H9 (cell line): ENCODE measurements around the gene MPHOSPH8. TPM values are rescaled to one million over a fixed set of nuclear protein-coding genes. Genes with fewer than 3 reads are reported as not detected.
A peak's percentile ranks its signal among the peaks of the same experiment; 100 is the strongest.

Experiments used
- DNase-seq: peaks from one replicate; pipeline ENCODE4 v3.0.0-alpha.2; 2017
- H2AFZ ChIP-seq: one replicate; pipeline ENCODE4 v1.6.1; 2013; ENCODE audit warnings: mild to moderate bottlenecking, low read length, control low read depth, moderate library complexity
- H2AK5ac ChIP-seq: 2 replicates; pipeline ENCODE4 v1.6.1; 2013; ENCODE audit warnings: low read length, control low read depth, mixed read lengths; ENCODE audit not compliant: insufficient read length
- H2BK120ac ChIP-seq: one replicate; pipeline ENCODE4 v1.6.1; 2013; ENCODE audit warnings: low read depth, mild to moderate bottlenecking, low read length, control low read depth, inconsistent platforms; ENCODE audit not compliant: poor library complexity, severe bottlenecking
- H2BK12ac ChIP-seq: 2 replicates; pipeline ENCODE4 v1.6.1; 2013; ENCODE audit warnings: low read length, control low read depth, mixed read lengths, low read depth; ENCODE audit not compliant: insufficient read length
- H2BK15ac ChIP-seq: 2 replicates; pipeline ENCODE4 v1.6.1; 2013; ENCODE audit warnings: low read depth, low read length, control low read depth
- H2BK20ac ChIP-seq: one replicate; pipeline ENCODE4 v1.6.1; 2013; ENCODE audit warnings: low read depth, mild to moderate bottlenecking, low read length, control low read depth, inconsistent platforms; ENCODE audit not compliant: poor library complexity, severe bottlenecking
- H2BK5ac ChIP-seq: 2 replicates; pipeline ENCODE4 v1.6.1; 2013; ENCODE audit warnings: low read length, control low read depth, mixed read lengths; ENCODE audit not compliant: insufficient read length
- H3K14ac ChIP-seq: 2 replicates; pipeline ENCODE4 v1.6.1; 2013; ENCODE audit warnings: low read length, control low read depth; ENCODE audit not compliant: insufficient read depth
- H3K18ac ChIP-seq: 2 replicates; pipeline ENCODE4 v1.6.1; 2013; ENCODE audit warnings: low read depth, mild to moderate bottlenecking, mixed read lengths, low read length, control low read depth; ENCODE audit not compliant: insufficient read length
- H3K23ac ChIP-seq: 2 replicates; pipeline ENCODE4 v1.6.1; 2013; ENCODE audit warnings: low read length, control low read depth, mixed read lengths, low read depth; ENCODE audit not compliant: insufficient read length
- H3K23me2 ChIP-seq: 2 replicates; pipeline ENCODE4 v1.6.1; 2013; ENCODE audit warnings: low read depth, mild to moderate bottlenecking, mixed read lengths, low read length, control low read depth; ENCODE audit not compliant: insufficient read length, poor library complexity, severe bottlenecking
- H3K27ac ChIP-seq: 2 replicates; pipeline ENCODE4 v1.5.1; 2013; ENCODE audit warnings: low read length, control low read depth, mixed read lengths, low read depth; ENCODE audit not compliant: insufficient read length
- H3K27me3 ChIP-seq: 2 replicates; pipeline ENCODE4 v1.6.1; 2013; ENCODE audit warnings: low read length, control low read depth, inconsistent platforms; ENCODE audit not compliant: insufficient read depth
- H3K4ac ChIP-seq: 2 replicates; pipeline ENCODE4 v1.6.1; 2013; ENCODE audit warnings: low read depth, mild to moderate bottlenecking, control low read depth, inconsistent platforms, low read length, moderate library complexity
- H3K4me1 ChIP-seq: 2 replicates; pipeline ENCODE4 v1.6.1; 2013; ENCODE audit warnings: low read length, control low read depth, inconsistent platforms; ENCODE audit not compliant: insufficient read depth
- H3K4me2 ChIP-seq: 2 replicates; pipeline ENCODE4 v1.6.1; 2013; ENCODE audit warnings: low read length, control low read depth, mixed read lengths; ENCODE audit not compliant: insufficient read length, insufficient read depth
- H3K56ac ChIP-seq: 2 replicates; pipeline ENCODE4 v1.6.1; 2013; ENCODE audit warnings: low read depth, mild to moderate bottlenecking, mixed read lengths, low read length, control low read depth; ENCODE audit not compliant: insufficient read length
- H3K79me1 ChIP-seq: 2 replicates; pipeline ENCODE4 v1.6.1; 2013; ENCODE audit warnings: low read depth, mild to moderate bottlenecking, moderate library complexity, low read length, control low read depth, inconsistent platforms; ENCODE audit not compliant: insufficient read depth, poor library complexity, severe bottlenecking
- H3K79me2 ChIP-seq: 2 replicates; pipeline ENCODE4 v1.6.1; 2013; ENCODE audit warnings: low read length, control low read depth, inconsistent platforms; ENCODE audit not compliant: insufficient read depth
- H3K9ac ChIP-seq: 2 replicates; pipeline ENCODE4 v1.6.1; 2013; ENCODE audit warnings: low read length, control low read depth, mixed read lengths; ENCODE audit not compliant: insufficient read length; ENCODE audit errors: extremely low read depth
- H3K9me3 ChIP-seq: one replicate; pipeline ENCODE4 v1.6.1; 2013; ENCODE audit warnings: low read depth, low read length, inconsistent platforms; ENCODE audit not compliant: control insufficient read depth
- H3T11ph ChIP-seq: one replicate; pipeline ENCODE4 v1.6.1; 2013; ENCODE audit warnings: mild to moderate bottlenecking, low read length, control low read depth, inconsistent platforms
- H4K20me1 ChIP-seq: one replicate; pipeline ENCODE4 v1.6.1; 2013; ENCODE audit not compliant: control insufficient read depth, insufficient read length, insufficient read depth
- H4K5ac ChIP-seq: 2 replicates; pipeline ENCODE4 v1.6.1; 2013; ENCODE audit warnings: low read depth, mild to moderate bottlenecking, mixed read lengths, low read length, control low read depth; ENCODE audit not compliant: insufficient read length
- H4K8ac ChIP-seq: replicated peaks from 2 replicates; pipeline ENCODE4 v1.6.1; 2013; ENCODE audit warnings: low read length, control low read depth, mixed read lengths, low read depth; ENCODE audit not compliant: insufficient read length
- H4K91ac ChIP-seq: 2 replicates; pipeline ENCODE4 v1.6.1; 2013; ENCODE audit warnings: low read depth, mild to moderate bottlenecking, moderate library complexity, mixed read lengths, low read length, control low read depth; ENCODE audit not compliant: insufficient read length
- H3K27ac Mint-ChIP-seq, 3 experiments: 2 replicates in 2 of 3; 3 replicates in 1 of 3; pipeline ENCODE4 v1.8.0; 2020 to 2021; ENCODE audit warnings: mixed read lengths in 3 of 3, mild to moderate bottlenecking in 1 of 3, moderate library complexity in 1 of 3
- H3K27me3 Mint-ChIP-seq: 2 replicates; pipeline ENCODE4 v1.8.0; 2021; ENCODE audit warnings: low read depth, mild to moderate bottlenecking, moderate library complexity, mixed read lengths
- H3K36me3 Mint-ChIP-seq, 3 experiments: 2 replicates in 2 of 3; 3 replicates in 1 of 3; pipeline ENCODE4 v1.8.0; 2020 to 2021; ENCODE audit warnings: low read depth in 3 of 3, mixed read lengths in 3 of 3; ENCODE audit not compliant: insufficient read depth in 1 of 3
- H3K4me1 Mint-ChIP-seq, 2 experiments: 2 replicates each; pipeline ENCODE4 v1.8.0; 2020; ENCODE audit warnings: mixed read lengths in 2 of 2
- H3K4me3 Mint-ChIP-seq, 2 experiments: 2 replicates in 1 of 2; 3 replicates in 1 of 2; pipeline ENCODE4 v1.8.0; 2020 to 2021; ENCODE audit warnings: mild to moderate bottlenecking in 2 of 2, mixed read lengths in 2 of 2, moderate library complexity in 1 of 2
- H3K9me3 Mint-ChIP-seq, 2 experiments: 2 replicates in 1 of 2; 3 replicates in 1 of 2; pipeline ENCODE4 v1.8.0; 2020; ENCODE audit warnings: mild to moderate bottlenecking in 2 of 2, mixed read lengths in 2 of 2, moderate library complexity in 1 of 2
- CTCF ChIP-seq: fragments of 200-600 bp; sonication (generic); conservative IDR thresholded peaks from 3 replicates; pipeline ENCODE4 v1.8.0; 2021; ENCODE audit warnings: antibody characterized with exemption, mild to moderate bottlenecking
- WGBS: extraction: QIAGEN DNeasy Blood & Tissue Kit; methylation state at CpG from one replicate; pipeline ENCODE4 v1.1.7; 2013; ENCODE audit warnings: missing lambda C conversion rate, low lambda C conversion rate, mixed read lengths; ENCODE audit not compliant: insufficient read length; ENCODE audit errors: extremely low coverage; 5-methylcytosine and 5-hydroxymethylcytosine counted together
- total RNA-seq: library from RNA; stranded (reverse); gene quantifications from 2 replicates; pipeline ENCODE4 v1.2.1, GENCODE V29; 2021

The MPHOSPH8 gene
- total RNA-seq, 1 experiment from 2014 or later = 21.1 TPM

DNA sequence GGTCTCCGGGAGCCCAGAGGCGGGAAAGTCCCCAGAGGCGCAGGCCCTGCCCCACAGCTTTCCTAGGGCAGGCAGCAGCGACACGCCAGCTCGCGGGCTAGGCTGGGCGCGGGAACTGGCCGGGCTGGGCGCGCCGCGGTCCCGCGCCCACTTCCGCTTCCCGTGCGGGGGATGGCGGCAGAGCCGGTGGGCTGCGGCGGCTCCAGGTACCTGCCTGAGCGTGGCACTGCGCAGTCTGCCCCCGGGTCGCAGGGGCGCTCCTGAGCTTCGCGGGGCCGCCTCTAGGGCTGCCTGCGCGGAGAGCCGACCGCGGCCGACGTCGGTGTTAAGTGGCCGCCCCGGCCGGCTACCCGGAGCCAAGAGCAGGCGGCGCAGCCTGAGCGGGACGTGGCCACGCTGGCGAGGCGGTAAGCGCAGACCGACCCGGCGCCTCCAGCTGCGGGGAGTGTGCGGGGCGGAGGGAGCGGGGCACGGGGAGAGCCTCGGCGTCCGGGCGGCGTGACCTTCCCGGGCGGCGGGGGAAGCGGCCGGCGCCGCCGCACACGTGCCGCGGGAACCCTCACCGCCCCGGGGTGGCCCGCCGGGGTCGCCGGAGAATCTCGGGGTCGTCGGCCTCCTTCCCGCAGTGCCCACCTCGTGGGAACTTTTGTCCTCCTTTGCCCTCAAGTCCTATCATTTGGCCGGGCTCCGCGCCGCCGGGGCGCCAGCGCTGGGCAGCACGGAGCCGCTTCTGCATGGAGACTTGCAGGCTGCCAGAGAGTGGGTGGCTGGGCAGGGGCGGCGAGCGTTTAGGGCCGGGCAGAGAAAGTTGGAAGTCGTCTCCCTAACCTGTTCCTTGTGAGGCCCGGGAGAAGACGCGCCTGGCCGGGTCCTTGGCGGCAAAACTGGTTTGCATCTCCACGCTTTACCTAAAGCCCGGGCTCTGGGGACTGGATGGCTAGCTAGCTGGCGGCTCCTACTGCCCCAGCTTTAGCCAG, 31.4 kb upstream of the MPHOSPH8 start:
- Histone ChIP-seq H3K4ac (no peak overlapping the region), H3K27me3 (no peaks in the 10 kb centered on the region; the same call in 1 of the 2 replicates), H4K8ac (no peak overlapping the region), H4K5ac (no peak overlapping the region), H4K91ac (no peak overlapping the region), H3K79me2 (no peaks in the 10 kb centered on the region), H2BK120ac (peak overlapping the region; percentile 7), H3K18ac (peak overlapping the region; percentile 42), H3K9me3 (peaks cover 12% of the 10 kb centered on the region), H3K27ac (no peak overlapping the region), H2BK20ac (no peak overlapping the region), H3K23ac (no peak overlapping the region), H2BK15ac (no peak overlapping the region), H2BK12ac (no peak overlapping the region), H4K20me1 (no peaks in the 10 kb centered on the region), H2AK5ac (no peak overlapping the region), H3K9ac (no peak overlapping the region), H2AFZ (peak overlapping the region; percentile 26), H3K56ac (no peak overlapping the region), H3K4me2 (peak overlapping the region; percentile 34), H3K4me1 (no peaks in the 10 kb centered on the region), H3K14ac (peak overlapping the region; percentile 78; the same call in 1 of the 2 replicates), H3T11ph (no peak overlapping the region), H3K79me1 (no peaks in the 10 kb centered on the region), H3K23me2 (peaks cover 8% of the 10 kb centered on the region), H2BK5ac (no peak overlapping the region)
- peaks cover 26 to 50% of the 10 kb centered on the region in 2 experiments for H3K9me3 Mint-ChIP-seq
- TF ChIP-seq CTCF = peak; percentile 56
- peaks cover 3 to 5% of the 10 kb centered on the region in 2 experiments; a peak in 3 of 4 replicates for H3K4me1 Mint-ChIP-seq
- peak; percentile 64 for DNase-seq
- peaks cover 20 to 21% (median 21%) of the 10 kb centered on the region in 3 experiments for H3K36me3 Mint-ChIP-seq
- peak overlapping the region in 1 of 3 experiments; percentile 37; a peak in 1 of 7 replicates for H3K27ac Mint-ChIP-seq
- no CpG with 5 or more reads among the region's 108 CpGs for WGBS
- peak overlapping the region; percentile 64 to 81 for H3K4me3 Mint-ChIP-seq
- H3K27me3 Mint-ChIP-seq = peaks cover 49% of the 10 kb centered on the region
